ENCODE measurements around the gene SIGLEC7.

The SIGLEC7 gene

GRCh38 chr19:51119101-51119500, 23.0 kb upstream of the SIGLEC7 start:
- DNase-seq: no peak

DNA sequence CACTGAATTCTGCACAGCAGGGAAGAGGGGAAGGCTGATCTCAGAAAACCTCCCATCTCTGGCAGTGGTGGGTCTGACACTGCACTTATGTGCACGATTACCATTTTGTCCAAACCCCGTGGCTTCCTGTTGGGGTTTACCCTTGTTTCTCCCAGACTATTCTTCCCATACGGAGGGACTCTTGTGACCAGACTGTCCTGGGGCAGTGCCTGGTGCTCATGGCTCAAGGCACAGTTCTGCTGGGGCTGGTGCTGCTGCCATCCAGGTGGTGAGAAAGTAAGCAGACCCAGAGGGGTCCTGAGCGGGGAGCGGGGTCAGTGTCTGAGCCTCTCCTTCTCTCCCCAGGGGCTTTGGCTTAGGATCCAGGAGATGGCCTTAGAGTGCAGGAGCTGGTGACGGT, 22.5 kb upstream of the SIGLEC7 start:
- no peak for DNase-seq

DNA sequence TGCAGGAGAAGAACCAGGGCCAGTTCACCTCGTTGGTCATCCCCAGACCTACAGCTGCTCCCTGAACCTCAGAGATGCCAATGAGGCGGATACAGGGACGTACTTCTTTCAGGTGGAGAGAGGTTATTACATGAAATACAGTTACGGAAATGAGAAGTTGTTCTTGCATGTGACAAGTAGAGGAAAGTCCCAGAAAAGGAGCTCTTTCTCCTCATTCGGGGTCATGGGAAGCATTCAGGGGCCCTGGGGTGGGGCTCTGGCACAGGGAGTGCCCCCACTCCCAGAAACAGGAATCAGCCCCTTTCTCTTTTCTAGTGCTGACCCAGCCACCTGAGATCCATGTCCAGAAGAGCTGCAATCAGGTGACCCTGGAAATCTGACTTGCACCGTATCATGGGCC, 21.9 kb upstream of the SIGLEC7 start:
- DNase-seq: no peak

DNA sequence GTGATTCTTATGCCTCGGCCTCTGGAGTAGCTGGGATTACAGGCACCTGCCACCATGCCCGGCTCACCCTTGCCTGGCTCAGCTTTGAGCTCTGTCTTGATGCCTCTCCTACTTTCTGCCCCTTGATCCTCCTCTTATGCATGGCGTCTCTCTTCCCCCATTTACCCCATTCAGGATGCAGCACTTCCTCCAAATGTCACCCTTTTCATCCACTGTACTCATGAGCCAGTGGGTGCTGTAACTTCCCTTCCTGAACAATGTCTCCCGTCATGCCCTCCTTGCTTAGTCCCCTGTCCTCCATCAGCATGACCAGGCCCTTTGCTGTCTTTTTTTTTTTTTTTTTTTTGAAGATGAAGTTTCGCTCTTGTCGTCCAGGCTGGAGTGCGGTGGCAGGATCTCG, 20.8 kb upstream of the SIGLEC7 start:
- DNase-seq: no peak

GRCh38 chr19:51122112-51122981, 19.8 kb upstream of the SIGLEC7 start:
- DNase-seq: no peak

- DNase-seq: no peak
Observed at GRCh38 chr19:51123381-51123800, 18.7 kb upstream of the SIGLEC7 start.

DNA sequence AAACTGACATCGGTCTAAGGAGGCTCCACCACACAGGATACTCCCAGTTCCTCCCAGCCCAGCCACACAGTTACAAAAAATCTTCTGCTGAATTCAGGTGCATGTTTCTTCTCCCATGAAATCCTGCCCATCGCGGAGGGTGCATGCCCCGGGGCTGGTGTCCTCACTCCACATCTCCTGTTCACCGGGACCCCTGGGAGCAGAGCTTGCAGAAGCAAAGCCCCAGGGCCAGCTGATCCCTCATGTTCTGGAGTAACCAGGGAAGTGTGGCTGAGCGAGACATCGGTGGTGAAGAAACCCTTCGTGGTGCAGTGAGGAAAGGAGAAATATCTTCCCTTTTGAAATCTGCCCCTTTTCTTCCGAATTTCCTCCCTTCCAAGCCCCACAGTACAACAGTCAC, 18.3 kb upstream of the SIGLEC7 start:
- no peak for DNase-seq

- DNase-seq: no peak
Observed at GRCh38 chr19:51124216-51124615, 17.9 kb upstream of the SIGLEC7 start.

GRCh38 chr19:51124729-51125128, 17.4 kb upstream of the SIGLEC7 start, which contains the start of gene SIGLEC9:
Gene SIGLEC9 (plus strand): TSS chr19:51124906. CDS start chr19:51124975, 69 bp downstream.
- no peak for DNase-seq

- DNase-seq: no peak
Observed at GRCh38 chr19:51125421-51126075, 16.6 kb upstream of the SIGLEC7 start.

GRCh38 chr19:51127032-51127431, 15.1 kb upstream of the SIGLEC7 start:
- no peak for DNase-seq

DNA sequence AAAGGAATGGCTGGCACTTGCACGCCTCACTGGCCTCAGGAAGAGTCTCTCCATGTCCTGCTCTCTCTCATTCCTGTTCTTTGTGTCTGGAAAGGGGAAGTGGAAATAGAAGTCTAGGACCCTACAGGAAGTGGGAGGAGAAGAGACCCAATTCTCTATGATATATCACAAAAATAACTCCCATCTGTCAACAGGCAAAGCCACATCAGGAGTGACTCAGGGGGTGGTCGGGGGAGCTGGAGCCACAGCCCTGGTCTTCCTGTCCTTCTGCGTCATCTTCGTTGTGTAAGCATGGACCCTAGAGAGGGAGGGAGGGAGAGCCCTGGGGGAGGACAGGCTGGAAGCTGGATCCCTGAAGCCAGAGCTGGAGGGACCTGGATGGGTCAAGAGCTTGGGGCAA, 14.3 kb upstream of the SIGLEC7 start:
- DNase-seq: no peak

DNA sequence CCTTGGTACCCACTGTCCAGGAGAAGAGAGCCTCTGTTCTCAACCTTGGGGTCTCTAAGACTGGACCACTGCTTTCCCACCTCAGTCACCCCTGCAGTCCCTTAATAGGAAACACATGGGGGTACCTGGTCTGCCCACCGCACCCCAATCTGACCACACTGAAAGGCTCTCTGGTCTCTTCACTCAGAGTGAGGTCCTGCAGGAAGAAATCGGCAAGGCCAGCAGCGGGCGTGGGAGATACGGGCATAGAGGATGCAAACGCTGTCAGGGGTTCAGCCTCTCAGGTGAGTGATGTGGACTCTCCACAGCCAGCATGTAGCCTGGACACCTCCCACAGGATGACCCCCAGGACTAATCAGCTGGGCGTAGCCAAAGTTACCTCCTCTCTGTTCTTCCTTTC, 13.9 kb upstream of the SIGLEC7 start:
- DNase-seq: no peak

GRCh38 chr19:51129716-51130115, 12.4 kb upstream of the SIGLEC7 start:
- DNase-seq: no peak

- DNase-seq: no peak
Observed at GRCh38 chr19:51131780-51132680, 10.1 kb upstream of the SIGLEC7 start.

GRCh38 chr19:51135004-51135403, 7.1 kb upstream of the SIGLEC7 start:
- DNase-seq: no peak

GRCh38 chr19:51135986-51136762, 5.9 kb upstream of the SIGLEC7 start:
- no peak for DNase-seq

- DNase-seq: no peak
Observed at GRCh38 chr19:51136851-51137551, 5.1 kb upstream of the SIGLEC7 start.

DNA sequence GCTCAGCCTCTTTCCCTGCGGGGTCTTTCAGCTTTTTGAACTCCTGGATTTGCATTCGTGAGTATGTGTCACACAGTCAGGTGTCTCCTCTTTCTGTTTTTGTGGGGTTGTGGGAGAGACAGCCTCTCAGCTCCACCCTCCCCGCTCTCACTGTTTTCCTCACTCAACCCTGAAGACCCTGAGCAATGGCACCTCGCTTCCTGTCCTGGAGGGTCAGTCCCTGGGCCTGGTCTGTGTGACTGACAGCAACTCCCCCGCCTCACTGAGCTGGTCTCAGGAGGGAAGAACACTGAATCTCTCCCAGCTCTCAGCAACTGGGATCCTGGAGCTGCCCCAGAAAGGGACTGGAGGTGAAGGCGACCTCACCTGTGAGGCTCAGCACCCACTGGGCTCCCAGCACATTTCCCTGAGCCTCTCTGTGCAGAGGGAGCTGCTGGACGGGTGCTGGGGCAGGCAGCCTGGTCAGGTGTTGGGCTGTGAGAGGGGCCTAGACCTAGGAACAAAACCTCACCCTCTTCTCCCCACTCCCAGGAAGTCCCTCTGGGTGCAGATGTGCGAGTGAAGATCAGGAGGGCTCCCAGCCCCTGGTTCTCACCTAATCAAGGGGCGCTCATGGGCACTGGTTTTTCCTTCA, 4.2 kb upstream of the SIGLEC7 start:
- DNase-seq: no peak

- no peak for DNase-seq
Observed at GRCh38 chr19:51138549-51138979, 3.5 kb upstream of the SIGLEC7 start.

Data from T-helper 9 cell (primary cell).